Measurements from ENCODE around the gene CELF5.
"Not testable (repeated sequence)": the region's sequence is repeated elsewhere in the genome, so short reads cannot be mapped to it uniquely, and the experiment has no call there.

CELF5 gene

DNA sequence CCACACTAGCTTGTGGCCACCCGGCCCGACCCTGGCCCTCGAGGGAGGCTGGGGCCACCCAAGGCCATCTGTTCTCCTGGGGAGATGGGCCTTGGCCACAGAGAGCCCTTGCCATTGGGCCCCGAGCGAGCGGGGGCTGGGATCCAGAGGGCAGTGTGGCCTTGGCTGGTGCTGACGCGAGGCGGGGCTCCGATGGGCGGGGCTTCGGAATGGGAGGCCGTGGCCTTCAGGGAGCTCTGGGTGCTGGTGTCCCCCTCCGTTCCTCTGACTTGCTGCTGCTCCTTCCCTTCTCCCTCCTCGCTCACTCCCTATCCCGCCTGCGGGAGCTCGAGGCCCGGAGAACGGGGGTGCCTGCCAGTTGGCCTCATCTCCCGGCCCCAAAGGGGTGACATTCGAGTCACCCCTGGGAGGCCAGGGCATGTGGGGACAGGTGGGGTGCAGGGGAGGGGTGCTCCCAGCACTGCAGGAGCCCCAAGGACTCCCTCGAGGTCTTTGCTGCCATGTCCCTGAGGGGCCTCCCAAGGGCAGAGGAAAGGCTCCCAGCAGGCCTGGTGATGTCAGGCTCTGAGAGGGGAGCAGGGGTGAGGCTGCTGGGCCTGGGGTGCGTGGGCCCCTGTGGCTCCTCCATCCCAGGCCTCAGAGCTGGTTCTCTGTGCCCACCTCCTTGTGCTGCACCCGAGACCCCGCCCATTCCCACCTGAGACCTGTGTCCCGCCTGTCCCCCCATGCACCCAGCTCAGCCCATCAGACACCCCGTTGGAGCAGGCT, 34.6 kb upstream of the CELF5 start:
- TF ChIP-seq, protein P1, sequence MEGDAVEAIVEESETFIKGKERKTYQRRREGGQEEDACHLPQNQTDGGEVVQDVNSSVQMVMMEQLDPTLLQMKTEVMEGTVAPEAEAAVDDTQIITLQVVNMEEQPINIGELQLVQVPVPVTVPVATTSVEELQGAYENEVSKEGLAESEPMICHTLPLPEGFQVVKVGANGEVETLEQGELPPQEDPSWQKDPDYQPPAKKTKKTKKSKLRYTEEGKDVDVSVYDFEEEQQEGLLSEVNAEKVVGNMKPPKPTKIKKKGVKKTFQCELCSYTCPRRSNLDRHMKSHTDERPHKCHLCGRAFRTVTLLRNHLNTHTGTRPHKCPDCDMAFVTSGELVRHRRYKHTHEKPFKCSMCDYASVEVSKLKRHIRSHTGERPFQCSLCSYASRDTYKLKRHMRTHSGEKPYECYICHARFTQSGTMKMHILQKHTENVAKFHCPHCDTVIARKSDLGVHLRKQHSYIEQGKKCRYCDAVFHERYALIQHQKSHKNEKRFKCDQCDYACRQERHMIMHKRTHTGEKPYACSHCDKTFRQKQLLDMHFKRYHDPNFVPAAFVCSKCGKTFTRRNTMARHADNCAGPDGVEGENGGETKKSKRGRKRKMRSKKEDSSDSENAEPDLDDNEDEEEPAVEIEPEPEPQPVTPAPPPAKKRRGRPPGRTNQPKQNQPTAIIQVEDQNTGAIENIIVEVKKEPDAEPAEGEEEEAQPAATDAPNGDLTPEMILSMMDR (IDR thresholded peaks at IDR 0.05): no peak
- H3K27ac ChIP-seq: peak overlapping the region; percentile 94
- peaks cover 3% of the 10 kb centered on the region for H3K36me3 ChIP-seq
- peak overlapping the region; percentile 72 to 96 for H3K4me3 ChIP-seq (ENCODE audit: low read depth in 1 of 2, low read length in 1 of 2)
- no peaks in the 10 kb centered on the region for H3K27me3 ChIP-seq
- peaks cover 72 to 77% of the 10 kb centered on the region in 2 experiments for H3K4me1 ChIP-seq (ENCODE audit: control insufficient read depth in 1 of 2, insufficient read depth in 1 of 2, low read depth in 1 of 2, low read length in 1 of 2)
- no peaks in the 10 kb centered on the region for H3K9me3 ChIP-seq

DNA sequence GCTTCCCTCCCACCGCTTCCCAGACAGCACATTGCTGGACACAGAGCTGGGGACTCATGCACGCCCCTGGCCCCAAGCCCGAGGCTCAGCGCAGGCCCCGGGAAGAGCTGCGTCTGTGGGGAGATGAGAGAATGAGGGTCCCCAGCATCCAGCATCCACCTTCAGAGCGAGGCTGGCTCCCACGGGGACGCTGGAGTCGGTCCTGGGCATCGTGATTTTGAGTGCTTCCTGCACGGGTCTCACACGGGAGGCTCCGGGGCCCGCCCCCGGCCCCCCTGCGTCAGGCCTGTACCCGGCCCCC, 34.0 kb upstream of the CELF5 start:
- Histone ChIP-seq H3K27ac (peak overlapping the region; percentile 94), H3K4me3 (ENCODE audit: low read depth in 1 of 2, low read length in 1 of 2) (no peak overlapping the region), H3K4me1 (ENCODE audit: control insufficient read depth in 1 of 2, insufficient read depth in 1 of 2, low read depth in 1 of 2, low read length in 1 of 2) (peaks cover 67 to 73% of the 10 kb centered on the region in 2 experiments), H3K27me3 (no peaks in the 10 kb centered on the region), H3K36me3 (no peaks in the 10 kb centered on the region), H3K9me3 (no peaks in the 10 kb centered on the region)
- TF ChIP-seq, protein P1 (IDR thresholded peaks at IDR 0.05): no peak

DNA sequence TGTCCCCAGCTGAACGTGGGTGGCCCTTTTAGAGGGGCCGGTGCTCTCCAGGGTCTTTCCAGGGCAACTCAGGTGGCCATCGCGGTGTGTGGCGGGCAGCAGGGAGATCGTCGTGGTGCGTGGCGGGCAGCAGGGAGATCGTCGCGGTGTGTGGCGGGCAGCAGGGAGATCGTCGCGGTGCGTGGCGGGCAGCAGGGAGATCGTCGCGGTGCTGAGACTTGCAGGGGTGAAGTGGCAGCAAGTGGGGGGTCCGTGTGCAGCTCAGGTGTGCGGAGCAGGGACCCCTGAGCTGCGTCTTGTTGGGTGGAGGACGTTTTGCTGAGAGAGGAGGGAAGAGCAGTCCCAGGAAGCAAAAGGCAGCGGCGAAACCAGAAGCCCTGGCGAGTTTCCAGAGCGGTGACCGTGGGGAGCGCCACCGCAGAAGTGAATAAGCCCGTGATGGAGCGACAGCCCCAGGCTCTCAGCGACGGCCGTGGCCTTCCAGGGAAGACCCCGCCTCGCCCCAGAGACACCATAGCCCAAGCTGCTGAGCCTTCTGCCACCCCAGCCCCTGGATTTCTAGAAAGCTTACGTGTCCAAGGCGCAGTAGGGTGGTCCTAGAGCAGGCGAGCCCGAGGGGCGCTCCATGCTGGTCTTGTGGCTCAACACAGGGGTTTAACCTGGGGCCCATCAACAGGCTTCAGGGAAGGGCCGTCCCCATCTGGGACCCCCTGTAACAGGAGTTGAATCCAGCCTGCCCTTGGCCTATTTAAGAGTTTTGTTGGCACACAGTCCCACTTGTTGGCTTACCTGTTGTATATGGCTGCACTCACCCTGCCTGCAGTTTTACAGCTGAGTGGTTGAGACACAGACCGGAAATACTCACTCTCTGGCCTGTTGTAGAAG, 33.3 kb upstream of the CELF5 start:
- Histone ChIP-seq H3K4me1 (ENCODE audit: control insufficient read depth in 1 of 2, insufficient read depth in 1 of 2, low read depth in 1 of 2, low read length in 1 of 2) (peaks cover 64 to 70% of the 10 kb centered on the region in 2 experiments), H3K9me3 (no peaks in the 10 kb centered on the region), H3K4me3 (ENCODE audit: low read depth in 1 of 2, low read length in 1 of 2) (peak overlapping the region in 1 of 2 experiments; percentile 18), H3K36me3 (peaks cover 3% of the 10 kb centered on the region), H3K27ac (peak overlapping the region; percentile 94), H3K27me3 (no peaks in the 10 kb centered on the region)
- TF ChIP-seq, protein P1 (IDR thresholded peaks at IDR 0.05): no peak

DNA sequence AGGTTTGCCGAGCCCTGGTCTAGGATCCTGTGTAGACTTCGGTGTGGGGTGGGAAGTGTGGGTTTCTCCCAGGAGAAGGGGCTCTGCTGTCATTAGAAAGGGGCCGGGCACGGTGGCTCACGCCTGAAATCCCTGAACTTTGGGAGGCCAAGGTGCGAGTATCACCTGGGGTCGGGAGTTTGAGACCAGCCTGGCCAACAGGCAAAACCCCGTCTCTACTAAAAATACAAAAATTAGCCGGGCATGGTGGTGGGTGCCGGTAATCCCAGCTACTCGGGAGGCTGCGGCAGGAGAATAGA, 32.7 kb upstream of the CELF5 start:
- Histone ChIP-seq H3K4me1 (ENCODE audit: control insufficient read depth in 1 of 2, insufficient read depth in 1 of 2, low read depth in 1 of 2, low read length in 1 of 2) (peaks cover 58 to 65% of the 10 kb centered on the region in 2 experiments), H3K27ac (peak overlapping the region; percentile 94), H3K4me3 (ENCODE audit: low read depth in 1 of 2, low read length in 1 of 2) (peak overlapping the region in 1 of 2 experiments; percentile 18)
- H3K27me3 ChIP-seq, H3K9me3 ChIP-seq, H3K36me3 ChIP-seq: not testable (repeated sequence)

DNA sequence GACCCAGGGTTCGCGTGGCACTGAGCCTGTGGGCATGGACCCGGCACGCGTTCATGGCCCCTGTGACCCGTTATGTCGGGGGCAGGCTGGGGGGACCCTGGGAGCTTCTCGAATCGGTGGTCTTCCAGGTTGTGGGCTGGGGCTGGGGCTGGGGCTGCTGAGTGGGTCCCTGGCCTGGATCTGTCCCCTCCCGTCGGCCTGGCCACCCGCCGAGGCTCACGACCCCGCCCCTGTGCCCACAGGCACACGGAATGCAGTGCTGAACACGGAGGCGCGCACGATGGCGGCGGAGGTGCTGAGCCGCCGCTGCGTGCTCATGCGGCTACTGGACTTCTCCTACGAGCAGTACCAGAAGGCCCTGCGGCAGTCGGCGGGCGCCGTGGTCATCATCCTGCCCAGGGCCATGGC, 32.2 kb upstream of the CELF5 start:
- Histone ChIP-seq H3K4me3 (ENCODE audit: low read depth in 1 of 2, low read length in 1 of 2) (no peak overlapping the region), H3K27ac (no peak overlapping the region), H3K27me3 (no peaks in the 10 kb centered on the region), H3K4me1 (ENCODE audit: control insufficient read depth in 1 of 2, insufficient read depth in 1 of 2, low read depth in 1 of 2, low read length in 1 of 2) (peaks cover 54 to 60% of the 10 kb centered on the region in 2 experiments), H3K36me3 (peaks cover 14% of the 10 kb centered on the region), H3K9me3 (no peaks in the 10 kb centered on the region)
- TF ChIP-seq, protein P1 (IDR thresholded peaks at IDR 0.05): no peak

DNA sequence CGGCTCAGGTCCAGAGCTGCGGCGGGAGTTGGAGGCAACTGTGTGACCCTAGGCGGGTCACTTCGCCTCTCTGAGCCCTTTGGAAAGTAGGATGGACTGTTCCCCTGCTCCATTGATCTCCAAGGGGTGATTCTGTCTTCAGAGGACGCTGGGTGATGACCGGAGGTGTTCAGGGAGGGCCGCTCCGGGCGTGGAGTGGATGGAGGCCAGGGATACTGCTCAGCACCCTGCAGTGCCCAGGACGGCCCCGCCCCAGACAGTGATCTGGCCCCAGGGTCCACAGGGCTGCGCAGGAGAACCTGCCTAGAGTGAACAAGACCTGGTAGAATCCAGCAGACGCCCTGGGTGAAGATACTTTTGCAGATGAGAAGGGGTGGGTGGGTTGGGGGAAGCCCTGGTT, 31.8 kb upstream of the CELF5 start:
- no peaks in the 10 kb centered on the region for H3K27me3 ChIP-seq
- H3K4me1 ChIP-seq (ENCODE audit: control insufficient read depth in 1 of 2, insufficient read depth in 1 of 2, low read depth in 1 of 2, low read length in 1 of 2): peaks cover 49 to 55% of the 10 kb centered on the region in 2 experiments
- no peaks in the 10 kb centered on the region for H3K9me3 ChIP-seq
- H3K36me3 ChIP-seq: peaks cover 15% of the 10 kb centered on the region
- H3K4me3 ChIP-seq (ENCODE audit: low read depth in 1 of 2, low read length in 1 of 2): no peak overlapping the region
- TF ChIP-seq, protein P1 (IDR thresholded peaks at IDR 0.05): no peak
- no peak overlapping the region for H3K27ac ChIP-seq
